ENCODE measurements around the gene ZNF750.

- TF ChIP-seq CTCF (IDR thresholded peaks at IDR 0.05) (no peak), POLR2A (IDR thresholded peaks at IDR 0.05) (no peak)
These were observed 27.2 kb downstream of the ZNF750 start for GRCh38 chr17:82812601-82813000.
